Dermis blood vessel endothelial cell (primary cell): Measurements from ENCODE around the gene DTNBP1. TPM values are rescaled to one million over a fixed set of nuclear protein-coding genes. Genes with fewer than 3 reads are reported as not detected.
A peak's percentile ranks its signal among the peaks of the same experiment; 100 is the strongest.

Experiments used
- DNase-seq: peaks from one replicate; pipeline ENCODE4 v3.0.0; 2010
- total RNA-seq: library from RNA; depleted of rRNA; stranded (reverse); fragments of >200 nt; gene quantifications from 2 replicates; pipeline ENCODE4 v1.2.3, GENCODE V29; 2014

DTNBP1 gene
- total RNA-seq, 1 donor from 2014 or later = 13.6 TPM

DNA sequence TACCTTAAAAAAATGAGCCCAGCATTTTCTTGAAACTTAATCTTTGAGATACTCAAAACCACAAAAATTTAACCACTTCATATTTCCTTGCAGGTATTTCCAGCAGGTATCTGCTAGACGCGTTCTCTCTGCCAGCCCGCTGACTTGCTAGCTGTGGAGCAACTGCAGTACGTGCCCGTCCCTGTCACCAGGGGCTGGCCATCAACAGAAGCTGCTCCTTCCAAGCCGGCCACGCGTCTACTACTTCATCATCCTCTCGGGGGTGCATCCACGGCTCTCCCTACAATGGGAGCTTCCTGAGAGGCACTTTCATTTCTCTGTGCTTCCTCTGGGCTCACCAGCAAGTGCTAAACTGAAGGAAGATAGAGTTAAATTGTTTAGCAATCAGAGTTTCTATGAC, 132.4 kb downstream of the DTNBP1 start:
- no peak for DNase-seq

DNA sequence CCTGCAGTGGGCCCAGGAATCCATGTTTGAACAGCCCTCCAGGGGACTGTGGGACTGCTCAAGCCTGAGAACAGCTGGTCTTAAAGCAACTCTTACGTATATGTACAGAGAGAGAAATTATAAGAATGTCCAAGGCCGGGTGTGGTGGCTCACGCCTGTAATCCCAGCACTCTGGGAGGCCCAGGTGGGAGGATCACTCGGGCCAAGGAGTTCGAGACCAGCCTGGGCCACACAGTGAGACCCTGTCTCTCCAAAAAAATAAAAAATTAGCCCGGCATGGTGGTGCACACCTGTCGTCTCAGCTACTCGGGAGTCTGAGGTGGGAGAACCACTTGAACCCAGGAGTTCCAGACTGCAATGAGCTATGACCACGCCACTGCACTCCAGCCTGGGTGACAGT, 134.0 kb downstream of the DTNBP1 start:
- no peak for DNase-seq

DNA sequence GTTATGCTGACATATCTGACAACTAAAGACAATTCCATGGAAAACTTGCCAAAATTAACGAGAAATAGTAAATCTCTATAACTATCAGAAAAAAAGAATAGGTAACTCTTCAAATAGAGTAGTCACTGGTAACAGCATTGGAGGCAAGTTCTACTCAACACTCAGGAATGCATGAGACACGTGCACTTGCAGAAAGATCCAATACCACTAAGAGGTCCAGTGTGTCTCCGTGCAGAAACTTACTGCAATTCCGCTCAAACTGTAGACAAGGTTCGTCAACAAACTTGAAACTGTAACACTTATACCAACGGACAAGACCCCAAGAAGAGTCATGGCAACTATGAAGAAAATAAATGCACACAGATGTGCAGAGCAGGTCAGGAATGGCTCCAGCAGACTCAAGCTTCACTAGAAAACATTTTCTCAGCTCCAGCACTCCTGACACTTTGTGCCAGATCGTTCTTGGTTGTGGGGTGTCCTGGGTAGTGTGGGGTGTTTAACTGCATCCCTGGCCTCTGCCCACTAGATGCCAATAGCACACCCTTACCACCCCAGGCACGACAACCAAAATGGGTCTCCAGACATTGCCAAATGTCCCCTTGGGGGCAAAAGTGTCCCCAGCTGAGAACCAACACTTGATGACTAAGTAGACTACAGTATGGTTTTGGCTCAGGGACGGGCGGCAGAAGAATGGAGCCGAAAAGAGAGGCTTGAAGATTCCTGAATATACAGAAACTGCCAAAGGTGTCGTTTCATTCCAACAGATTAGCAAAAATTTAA, 134.8 kb downstream of the DTNBP1 start:
- DNase-seq = no peak

DNA sequence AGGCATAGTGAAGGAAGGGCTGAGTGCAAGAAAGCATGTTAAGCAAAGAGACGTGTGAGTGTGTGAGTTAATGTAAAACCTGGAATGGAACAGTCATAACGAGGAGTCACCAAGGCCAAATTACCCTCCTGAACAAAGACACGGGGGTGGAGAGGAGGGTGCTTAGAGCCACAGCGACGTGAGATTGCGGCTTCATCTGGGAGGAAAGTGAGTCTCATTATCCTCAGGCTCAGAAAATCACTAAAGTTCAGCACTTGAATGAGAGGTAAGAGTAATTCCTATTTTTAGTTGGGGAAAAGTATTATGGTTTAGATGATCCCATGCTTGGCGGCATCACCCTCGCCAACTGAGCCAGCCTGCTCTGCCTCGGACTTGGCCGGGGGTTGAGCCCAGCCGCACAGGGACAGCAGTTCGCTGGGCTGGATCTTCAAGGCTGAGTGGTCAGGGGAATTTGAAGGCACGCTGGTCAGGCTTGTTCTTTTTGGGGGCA, 136.6 kb downstream of the DTNBP1 start:
- no peak for DNase-seq

DNA sequence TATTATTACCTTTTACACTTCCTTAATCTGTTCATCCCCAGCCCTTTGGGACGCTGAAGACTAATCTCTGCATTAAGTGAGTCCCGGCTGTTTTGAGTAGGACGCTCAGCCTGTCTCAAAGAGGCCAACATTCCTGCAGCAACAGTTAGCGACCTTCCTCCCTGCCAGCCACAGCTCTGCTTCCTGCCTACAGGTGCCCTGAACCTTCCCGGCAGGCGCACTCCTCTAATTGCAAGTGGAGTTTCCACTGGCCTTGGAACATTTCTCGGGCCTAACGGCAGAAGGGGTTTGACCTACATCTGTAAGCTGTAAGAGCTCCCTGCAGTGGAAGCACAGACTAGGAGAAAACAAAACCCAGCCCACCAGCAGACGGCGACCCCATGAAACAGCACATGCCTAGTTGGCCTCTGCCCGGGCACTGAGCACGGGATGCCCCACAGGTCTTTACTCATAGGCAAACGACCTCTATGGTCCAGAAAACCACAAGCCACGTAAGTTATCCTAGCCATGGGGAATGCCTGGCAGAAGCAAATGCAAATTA, 137.9 kb downstream of the DTNBP1 start:
- no peak for DNase-seq

DNA sequence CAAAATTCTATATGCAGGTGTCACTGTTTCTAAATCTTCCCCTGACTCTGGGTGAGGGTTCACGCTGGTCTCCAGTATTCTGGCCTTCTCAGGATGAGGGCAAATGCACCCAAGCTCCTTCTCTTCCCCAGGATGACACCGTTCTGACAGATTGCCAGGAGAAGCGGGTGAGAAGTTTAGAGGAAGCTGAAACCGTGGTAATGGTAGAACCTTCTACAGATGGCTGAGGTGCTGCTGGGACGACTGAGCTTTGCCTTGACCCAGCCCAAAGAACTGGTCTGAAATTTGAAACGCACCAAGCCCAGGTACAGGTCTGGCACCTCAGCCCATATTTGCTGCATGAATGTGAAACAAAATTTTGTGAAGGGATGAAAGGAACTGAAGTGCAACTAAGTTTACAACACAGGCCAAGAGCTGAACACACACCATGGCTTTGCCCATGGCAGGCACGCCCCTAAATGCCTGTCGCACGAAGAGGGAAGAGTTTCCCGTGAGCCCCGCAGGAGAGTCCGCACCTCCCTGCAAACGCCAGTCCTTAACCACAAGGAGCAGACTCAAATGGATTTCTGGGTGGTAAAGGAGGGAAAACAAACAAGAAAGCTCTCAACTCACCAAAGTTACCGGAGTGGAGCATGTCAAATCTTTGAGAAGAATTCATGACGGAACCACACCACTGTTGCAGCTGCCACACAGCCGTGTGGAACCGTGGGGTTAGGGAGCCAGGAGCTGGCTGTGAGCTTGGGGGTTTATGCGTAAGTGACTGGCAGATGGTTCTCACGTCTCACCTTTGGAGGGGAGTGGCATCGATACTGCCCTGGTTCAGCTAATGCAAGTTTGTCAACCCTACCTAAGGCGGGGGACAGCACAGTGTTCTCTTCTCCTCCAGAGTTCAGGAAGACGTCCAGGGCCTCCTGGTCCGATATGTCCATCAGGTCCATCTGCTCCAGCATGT, 138.9 kb downstream of the DTNBP1 start:
- DNase-seq = no peak

DNA sequence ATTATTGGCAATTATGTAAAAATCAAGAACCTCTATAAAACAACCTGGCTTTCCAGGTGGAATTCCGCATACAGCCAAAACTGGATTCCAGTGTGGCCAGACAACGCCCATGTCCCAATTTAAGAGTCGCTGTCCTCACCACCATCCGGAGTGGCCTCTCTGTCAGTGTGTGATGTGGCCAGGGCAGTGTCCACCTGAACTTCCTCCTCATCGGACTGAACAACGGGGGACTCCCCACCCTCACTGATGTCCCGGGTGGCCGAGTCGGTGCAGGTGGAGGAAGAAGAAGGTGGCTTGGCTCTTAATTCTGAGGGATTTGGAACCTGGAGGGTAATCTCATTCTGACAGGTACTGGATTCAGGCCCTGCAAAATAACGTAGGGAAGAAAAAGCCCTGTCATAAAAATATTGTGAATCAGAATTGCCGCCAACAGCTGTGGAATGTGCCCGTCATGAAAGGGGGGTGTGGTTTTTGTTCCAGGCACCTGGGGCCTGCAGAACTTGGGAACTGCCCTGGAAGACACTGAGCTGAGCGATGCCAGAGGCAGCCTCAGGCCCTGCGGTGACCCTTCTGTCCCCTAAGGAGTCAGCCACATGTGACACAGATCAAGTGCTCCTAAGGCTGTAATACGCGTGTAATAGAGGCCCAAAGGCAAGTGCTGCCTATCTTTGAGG, 139.8 kb downstream of the DTNBP1 start:
- no peak for DNase-seq

DNA sequence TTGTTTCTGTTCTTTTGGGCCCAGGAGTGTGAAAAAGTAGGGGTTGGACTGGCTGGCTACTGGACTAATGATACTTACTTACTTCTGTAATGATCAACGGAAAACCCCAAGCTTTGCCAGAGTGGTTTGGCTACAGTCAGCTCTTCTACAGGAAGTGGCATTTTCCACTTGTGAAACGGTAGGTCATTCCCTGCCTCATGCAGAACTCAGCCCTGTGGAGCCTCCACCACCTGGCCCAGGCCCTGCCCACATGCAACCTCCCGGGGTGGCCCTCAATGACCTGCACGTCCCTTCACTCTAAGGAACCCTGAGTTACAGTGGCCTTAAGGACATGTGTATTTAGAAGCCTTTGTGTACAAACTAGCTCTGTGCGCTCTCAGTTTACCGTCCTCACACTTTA, 140.4 kb downstream of the DTNBP1 start:
- peak; percentile 34 for DNase-seq

DNA sequence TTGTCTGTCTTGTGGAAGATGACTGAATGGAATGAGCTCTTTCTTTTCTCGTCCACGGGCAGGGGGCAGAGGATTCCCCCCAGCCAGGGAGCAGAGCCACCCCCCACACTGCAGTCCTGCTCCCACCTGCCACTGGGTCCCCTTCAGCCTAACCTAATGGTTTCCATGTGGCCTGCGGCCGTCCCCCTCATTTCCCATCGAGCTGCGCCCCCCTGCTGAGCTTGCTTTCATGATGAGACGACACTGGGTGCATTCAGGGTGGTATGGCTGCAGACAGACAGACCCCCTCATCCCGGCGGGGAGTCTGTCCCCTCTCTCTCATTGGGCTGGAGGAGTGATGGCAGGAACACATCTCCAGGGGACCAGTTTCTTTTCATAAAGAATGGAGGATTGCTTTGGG, 140.8 kb downstream of the DTNBP1 start:
- no peak for DNase-seq

DNA sequence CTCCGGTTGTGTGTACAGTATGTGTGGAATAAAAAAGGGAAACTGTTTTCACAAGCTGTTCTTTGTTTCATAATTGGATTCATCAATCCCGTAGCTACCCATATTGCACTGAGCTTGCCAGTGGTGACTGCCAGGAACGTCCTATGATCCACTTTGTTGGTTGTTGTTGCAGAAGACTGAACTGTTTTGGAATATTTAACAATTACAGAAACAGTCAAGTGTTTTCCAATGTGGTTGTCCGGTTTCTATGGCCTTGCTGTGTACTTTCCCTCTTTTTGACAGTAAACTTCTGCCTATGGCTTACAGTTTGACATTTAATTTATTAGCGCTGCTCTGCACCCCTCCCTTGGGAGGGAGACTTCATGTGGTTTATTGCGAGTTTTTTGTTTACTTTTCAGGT, 141.2 kb downstream of the DTNBP1 start:
- no peak for DNase-seq

DNA sequence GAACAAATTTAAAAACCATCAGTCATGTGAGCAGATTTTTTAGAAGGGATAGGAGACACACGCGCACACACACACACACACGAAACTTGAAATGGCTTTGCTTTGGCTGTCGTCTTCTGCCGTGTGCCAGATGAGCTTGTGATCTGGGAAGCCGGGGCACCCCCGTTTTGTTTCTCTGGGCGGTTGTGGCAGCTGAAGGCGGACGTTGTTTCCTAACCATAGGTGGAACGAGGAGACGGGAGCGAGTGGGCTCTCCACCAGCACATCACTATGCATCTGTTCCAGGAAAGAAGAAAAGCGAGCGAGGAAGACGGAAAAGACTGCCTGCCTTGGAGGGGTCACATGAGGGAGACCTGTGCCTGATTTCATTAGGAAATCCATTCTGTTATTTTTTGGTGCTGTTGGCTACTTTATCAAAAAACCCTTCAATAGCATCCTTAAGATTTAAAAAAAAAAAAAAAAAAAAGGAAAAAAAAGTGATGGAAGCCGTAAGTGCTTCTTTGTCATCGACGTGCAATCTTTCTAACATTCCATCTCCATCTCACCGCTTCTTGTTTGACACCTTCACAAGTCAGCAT, 142.1 kb downstream of the DTNBP1 start:
- no peak for DNase-seq

DNA sequence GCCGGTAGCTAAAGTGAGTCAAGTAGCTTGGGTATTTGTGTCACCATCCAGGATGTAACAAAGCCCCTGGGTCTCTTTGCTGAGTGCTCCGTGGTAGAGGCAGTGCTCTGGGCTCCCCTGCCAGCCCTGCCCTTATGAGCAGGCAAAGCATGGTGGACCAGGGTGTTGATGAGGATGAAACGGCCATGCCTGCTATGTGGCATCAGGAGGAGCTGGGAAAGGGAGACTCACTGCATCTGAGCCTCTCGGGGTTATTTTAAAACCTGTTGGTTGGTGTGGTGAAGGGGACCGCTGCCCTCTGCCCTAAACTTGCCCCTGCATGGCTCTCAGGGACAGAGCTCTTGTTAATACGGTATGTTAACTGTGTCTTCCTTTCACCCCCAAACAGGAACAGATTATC, 143.1 kb downstream of the DTNBP1 start:
- DNase-seq = no peak

DNA sequence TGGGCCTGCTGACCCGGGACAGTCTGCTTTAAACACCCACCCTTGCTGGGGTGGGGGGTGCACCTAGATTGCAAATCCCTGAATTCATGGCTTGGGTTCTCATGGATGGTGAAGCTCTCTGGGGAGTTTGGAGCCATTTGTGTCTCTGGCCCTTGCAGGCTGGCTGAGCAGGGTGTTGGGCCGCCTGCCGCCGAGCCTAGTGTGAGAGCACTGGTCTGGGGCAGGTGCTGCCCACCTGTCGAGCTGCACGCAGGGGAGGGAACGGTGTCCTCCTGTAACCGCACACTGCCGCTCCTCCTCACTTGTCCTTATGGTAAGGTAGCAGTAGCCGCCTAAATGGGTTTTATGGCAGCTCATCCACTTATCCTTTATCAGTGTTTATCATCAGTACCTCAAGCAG, 143.9 kb downstream of the DTNBP1 start:
- no peak for DNase-seq

DNA sequence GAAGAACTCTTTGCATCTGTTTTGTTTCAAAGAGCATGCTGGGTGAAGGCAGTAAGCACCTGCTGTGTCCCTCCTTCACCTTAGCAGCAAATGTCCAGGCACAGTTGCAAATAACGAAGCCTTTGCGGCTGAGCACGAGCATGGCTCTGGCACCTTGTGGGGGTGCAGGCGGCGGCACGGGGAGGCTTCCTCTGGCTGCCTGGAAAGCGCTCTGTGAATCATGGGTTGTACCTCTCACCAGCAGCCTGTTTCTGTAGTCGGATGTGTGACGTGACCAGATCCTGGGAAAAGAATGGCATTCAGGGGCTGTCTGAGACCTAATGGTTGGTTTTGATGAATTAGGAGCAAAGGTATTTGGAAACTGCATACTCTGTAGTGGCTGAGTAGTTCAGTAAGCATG, 144.8 kb downstream of the DTNBP1 start:
- no peak for DNase-seq

DNA sequence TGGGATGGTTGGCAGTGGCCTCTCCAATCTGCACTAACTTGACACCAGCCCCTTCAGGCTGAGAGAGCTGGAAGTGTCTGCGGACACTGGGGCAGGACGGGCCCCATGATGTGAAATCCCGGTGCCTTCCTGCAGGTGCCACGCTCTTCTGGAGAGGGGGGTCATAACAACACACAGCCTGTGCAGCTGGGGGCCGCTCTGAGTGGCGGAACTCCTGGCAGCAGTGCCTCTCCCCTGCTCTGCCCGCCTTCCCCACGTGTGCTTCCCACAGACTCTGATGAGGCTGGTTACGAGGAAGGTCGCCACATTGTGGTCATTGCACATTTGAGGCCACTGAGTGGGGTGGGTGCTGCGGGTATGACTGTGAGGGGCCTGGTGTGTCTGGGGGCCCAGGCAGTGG, 145.2 kb downstream of the DTNBP1 start:
- no peak for DNase-seq

DNA sequence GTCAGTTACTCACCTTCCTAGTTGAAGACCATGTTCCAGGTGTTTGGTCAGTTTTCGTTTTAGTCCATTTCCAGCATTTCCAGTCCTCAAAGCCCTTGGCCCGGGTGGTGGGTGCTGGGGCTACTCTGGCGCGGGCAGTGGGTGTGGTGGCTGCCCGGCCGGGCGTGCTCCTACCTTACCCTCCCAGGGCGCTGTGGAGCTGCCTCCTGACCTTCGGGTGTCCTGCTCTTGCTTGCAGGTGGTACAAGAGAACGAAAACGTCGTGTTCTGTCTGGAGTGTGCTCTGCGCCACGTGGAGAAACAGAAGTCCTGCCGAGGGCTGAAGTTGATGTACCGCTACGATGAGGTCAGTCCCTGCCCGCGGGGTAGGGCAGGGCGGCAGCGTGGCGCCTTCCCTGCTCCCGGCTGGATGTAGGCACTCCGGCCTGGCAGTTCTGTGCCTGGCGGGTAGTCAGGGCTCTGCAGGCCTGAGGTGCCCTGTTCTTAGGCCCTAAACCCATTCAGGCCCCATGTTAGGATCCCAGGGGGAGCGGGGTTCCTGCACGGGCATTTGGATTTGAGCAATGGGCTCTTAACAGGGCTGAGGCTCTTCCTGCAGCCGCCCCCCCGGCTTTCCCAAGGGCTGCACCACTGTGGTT, 145.8 kb downstream of the DTNBP1 start:
- DNase-seq = no peak

DNA sequence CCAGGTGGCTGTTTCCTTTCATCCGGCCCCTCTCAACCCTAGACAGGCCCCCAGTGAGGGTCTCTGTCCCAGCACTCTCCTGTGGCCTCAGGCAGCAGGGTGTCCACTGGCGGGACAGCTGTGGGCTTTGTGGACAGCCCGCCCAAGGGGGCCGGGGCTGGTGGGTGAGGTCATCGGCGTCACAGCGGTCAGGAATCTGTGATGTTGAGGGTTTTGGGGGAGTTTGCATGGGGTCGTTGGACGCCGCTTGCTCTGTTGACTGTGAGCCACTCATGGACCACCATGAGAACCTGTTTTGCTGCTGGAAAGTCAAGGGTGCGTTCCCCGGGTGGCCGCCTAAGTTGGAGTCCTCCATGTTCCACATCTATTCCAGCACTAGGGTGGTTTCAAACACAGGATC, 146.4 kb downstream of the DTNBP1 start:
- no peak for DNase-seq

DNA sequence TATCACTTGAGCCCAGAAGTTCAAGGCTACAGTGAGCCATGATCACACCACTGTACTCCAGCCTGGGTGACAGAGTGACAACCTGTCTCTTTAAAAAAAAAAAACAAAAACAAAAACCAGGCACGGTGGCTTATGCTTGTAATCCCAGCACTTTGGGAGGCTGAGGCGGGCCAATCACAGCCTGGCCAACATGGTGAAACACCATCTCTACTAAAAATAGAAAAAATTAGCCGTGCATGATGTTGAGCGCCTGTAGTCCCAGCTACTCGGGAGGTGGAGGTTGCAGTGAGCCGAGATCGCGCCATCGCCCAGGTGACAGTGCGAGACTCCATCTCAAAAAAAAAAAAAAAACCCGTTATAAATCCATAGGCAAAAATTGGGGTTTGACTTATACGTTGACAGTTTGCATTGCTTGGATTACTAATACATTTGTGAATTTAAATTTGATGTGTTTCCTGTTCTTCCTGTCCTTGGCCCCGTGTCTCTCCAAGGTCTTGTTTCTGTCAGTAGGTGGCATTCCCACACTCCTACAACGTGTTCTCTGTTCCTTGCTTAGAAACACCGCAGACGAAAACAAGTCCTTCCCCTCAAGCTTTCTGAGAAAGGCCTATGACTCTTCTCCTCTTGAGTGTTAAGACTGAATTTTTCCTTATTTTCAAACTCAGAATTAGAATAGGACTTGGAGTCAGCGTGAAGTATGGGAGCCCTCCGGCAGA, 147.0 kb downstream of the DTNBP1 start:
- peak; percentile 19 for DNase-seq

DNA sequence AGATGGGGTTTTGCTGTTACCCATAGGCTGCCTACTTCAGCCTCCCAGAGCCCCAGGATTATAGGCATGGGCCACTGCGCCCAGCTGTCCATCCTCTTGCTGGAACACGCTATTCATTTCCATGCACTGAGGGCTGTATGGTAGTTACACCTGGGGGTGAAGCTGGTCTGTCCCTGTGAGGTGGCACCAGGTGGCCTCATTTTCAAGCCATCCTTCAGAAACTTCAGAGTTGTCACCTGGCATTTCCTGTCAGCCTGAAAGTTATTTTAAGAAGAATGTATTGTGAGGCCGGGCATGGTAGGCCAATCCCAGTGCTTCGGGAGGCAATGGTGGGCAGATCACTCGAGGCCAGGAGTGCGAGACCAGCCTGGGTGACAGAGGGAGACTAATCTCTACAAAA, 147.6 kb downstream of the DTNBP1 start:
- no peak for DNase-seq

DNA sequence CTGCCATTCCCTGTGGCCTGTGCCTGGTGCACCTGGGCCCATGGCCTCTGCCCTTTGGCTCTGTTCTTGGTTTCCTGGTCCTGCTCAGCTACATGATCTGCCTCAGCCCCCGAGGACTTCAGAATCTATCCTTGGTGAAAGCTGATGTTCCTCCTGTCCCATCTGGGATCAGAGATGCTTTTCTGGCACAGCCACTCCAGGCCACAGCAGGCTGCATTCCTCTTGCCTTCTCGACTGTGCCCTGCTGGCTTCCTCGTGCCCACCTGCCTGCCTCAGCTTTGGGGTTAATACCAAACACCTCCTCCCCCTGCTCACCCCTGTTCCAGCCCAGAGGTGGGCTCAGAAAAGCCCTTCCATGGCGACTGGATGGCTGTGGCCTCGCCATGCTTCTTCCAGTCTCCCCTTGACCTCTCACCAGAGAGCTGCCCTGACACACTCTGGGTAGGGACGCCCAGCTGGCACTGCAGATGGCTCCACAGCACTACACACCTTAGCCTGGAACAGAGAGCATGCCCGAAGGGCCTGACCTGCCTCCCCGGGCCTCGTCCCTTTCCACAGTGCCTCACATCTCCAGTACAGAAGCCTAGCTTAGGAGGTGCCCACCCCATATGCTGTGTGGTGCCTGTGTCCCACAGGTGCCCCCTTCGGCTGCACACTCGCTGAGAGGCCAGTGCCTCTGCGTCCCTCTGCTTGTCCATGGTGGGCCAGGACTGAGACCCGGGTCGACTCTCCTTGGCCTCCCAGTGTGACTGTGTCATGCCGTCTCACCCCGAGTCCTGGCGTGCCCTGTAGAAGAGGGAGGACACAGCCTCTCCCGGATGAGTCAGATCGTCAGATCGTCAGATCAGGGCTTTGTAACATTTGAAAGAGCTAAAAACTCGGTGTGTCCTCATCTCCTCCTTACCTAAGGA, 148.8 kb downstream of the DTNBP1 start:
- no peak for DNase-seq
